GM10847 (cell line): ENCODE measurements around the gene BAX.
A peak's percentile ranks its signal among the peaks of the same experiment; 100 is the strongest.

Experiments
- POLR2A ChIP-seq: IDR thresholded peaks from 2 replicates; pipeline ENCODE4 v1.6.1; 2011; ENCODE audit not compliant: insufficient read length; ENCODE audit errors: extremely low read depth

Gene BAX

GRCh38 chr19:48966541-48967345, 12.1 kb downstream of the BAX start:
- no peak for TF ChIP-seq POLR2A

GRCh38 chr19:48967346-48968178, 12.9 kb downstream of the BAX start:
- TF ChIP-seq POLR2A = peak; percentile 23

- no peak for TF ChIP-seq POLR2A
Observed at GRCh38 chr19:48968179-48968661, 13.5 kb downstream of the BAX start.

- TF ChIP-seq POLR2A = no peak
Observed at GRCh38 chr19:48968813-48969218, 14.1 kb downstream of the BAX start.

- no peak for TF ChIP-seq POLR2A
Observed at GRCh38 chr19:48969276-48970138, 14.8 kb downstream of the BAX start.

- TF ChIP-seq POLR2A = no peak
Observed at GRCh38 chr19:48970139-48970766, 15.6 kb downstream of the BAX start.

GRCh38 chr19:48970923-48971395, 16.3 kb downstream of the BAX start:
- no peak for TF ChIP-seq POLR2A

GRCh38 chr19:48975947-48976847, 21.5 kb downstream of the BAX start:
- TF ChIP-seq POLR2A = no peak

- TF ChIP-seq POLR2A = no peak
Observed at GRCh38 chr19:48977061-48977460, 22.4 kb downstream of the BAX start.

GRCh38 chr19:48982280-48982679, 27.6 kb downstream of the BAX start:
- TF ChIP-seq POLR2A = no peak

GRCh38 chr19:48985711-48986110, 31.0 kb downstream of the BAX start:
- TF ChIP-seq POLR2A = no peak

- TF ChIP-seq POLR2A = no peak
Observed at GRCh38 chr19:48986211-48986610, 31.5 kb downstream of the BAX start.

- TF ChIP-seq POLR2A = no peak
Observed at GRCh38 chr19:48987323-48987722, 32.6 kb downstream of the BAX start.

- no peak for TF ChIP-seq POLR2A
Observed at GRCh38 chr19:48988286-48988685, 33.6 kb downstream of the BAX start.
